OCI-LY1 (cell line): ENCODE measurements around the gene HEMGN.
"Not testable (repeated sequence)": the region's sequence is repeated elsewhere in the genome, so short reads cannot be mapped to it uniquely, and the experiment has no call there.

Experiments used
- H2AFZ ChIP-seq: fragments of 200-600 bp; sonication (generic), shearing (Covaris generic); 2 replicates; pipeline ENCODE4 v1.6.0; 2014; ENCODE audit warnings: antibody characterized with exemption, mild to moderate bottlenecking, low read length
- H3F3A ChIP-seq: fragments of 200-600 bp; sonication (generic), shearing (Covaris generic); 2 replicates; pipeline ENCODE4 v1.6.0; 2014; ENCODE audit warnings: mild to moderate bottlenecking, antibody characterized with exemption, low read length, moderate library complexity; ENCODE audit not compliant: insufficient read depth
- H3K27ac ChIP-seq: fragments of 200-600 bp; sonication (generic); 2 replicates; pipeline ENCODE4 v1.5.1; 2014; ENCODE audit warnings: low read length, mixed run types, mild to moderate bottlenecking, low read depth; ENCODE audit not compliant: poor library complexity, severe bottlenecking
- H3K27me3 ChIP-seq: fragments of 200-600 bp; sonication (generic); 2 replicates; pipeline ENCODE4 v1.6.0; 2014; ENCODE audit warnings: antibody characterized with exemption, mild to moderate bottlenecking, low read length, moderate library complexity; ENCODE audit not compliant: insufficient read depth
- H3K36me3 ChIP-seq: fragments of 200-600 bp; sonication (generic); 2 replicates; pipeline ENCODE4 v1.6.1; 2014; ENCODE audit warnings: mild to moderate bottlenecking, antibody characterized with exemption, low read length, moderate library complexity, mixed read lengths; ENCODE audit not compliant: insufficient read depth
- H3K4me1 ChIP-seq: fragments of 200-600 bp; sonication (generic); 2 replicates; pipeline ENCODE4 v1.5.1; 2014; ENCODE audit warnings: mild to moderate bottlenecking, low read length, moderate library complexity; ENCODE audit not compliant: insufficient read depth, severe bottlenecking
- H3K4me2 ChIP-seq: fragments of 200-600 bp; sonication (generic), shearing (Covaris generic); 2 replicates; pipeline ENCODE4 v1.6.1; 2014; ENCODE audit warnings: low read length
- H3K4me3 ChIP-seq: fragments of 200-600 bp; sonication (generic); 2 replicates; pipeline ENCODE4 v1.5.1; 2014; ENCODE audit warnings: low read length, low read depth, mild to moderate bottlenecking, mixed read lengths; ENCODE audit not compliant: poor library complexity, severe bottlenecking
- H3K79me2 ChIP-seq: fragments of 200-600 bp; shearing (Covaris generic); 2 replicates; pipeline ENCODE4 v1.6.1; 2016; ENCODE audit warnings: mixed run types, low read length, mixed read lengths; ENCODE audit not compliant: insufficient read depth
- H3K9ac ChIP-seq: fragments of 200-600 bp; sonication (generic), shearing (Covaris generic); 2 replicates; pipeline ENCODE4 v1.6.1; 2014; ENCODE audit warnings: mild to moderate bottlenecking, low read length, mixed read lengths
- H3K9me2 ChIP-seq: fragments of 200-600 bp; sonication (generic), shearing (Covaris generic); 2 replicates; pipeline ENCODE4 v1.6.1; 2014; ENCODE audit warnings: low read depth, mild to moderate bottlenecking, low read length, mixed read lengths
- H3K9me3 ChIP-seq: fragments of 200-600 bp; shearing (Covaris generic); 2 replicates; pipeline ENCODE4 v1.6.1; 2014; ENCODE audit warnings: low read length, mixed read lengths
- H4K20me1 ChIP-seq: fragments of 200-600 bp; sonication (generic), shearing (Covaris generic); 2 replicates; pipeline ENCODE4 v1.6.0; 2016; ENCODE audit warnings: mild to moderate bottlenecking, low read length; ENCODE audit not compliant: insufficient read depth
- CTCF ChIP-seq: fragments of 200-600 bp; sonication (generic), shearing (Covaris generic); IDR thresholded peaks from 2 replicates; pipeline ENCODE4 v1.5.1; 2017; ENCODE audit warnings: mild to moderate bottlenecking, antibody characterized with exemption, low read length, moderate library complexity, mixed read lengths
- EZH2 ChIP-seq: fragments of 200-600 bp; sonication (generic), shearing (Covaris generic); IDR thresholded peaks from 2 replicates; pipeline ENCODE4 v1.8.0; 2017; ENCODE audit warnings: borderline replicate concordance, mixed run types, mild to moderate bottlenecking, antibody characterized with exemption, low read length, moderate library complexity, mixed read lengths

HEMGN gene

GRCh38 chr9:97945470-97945869 is 7.5 kb upstream of the HEMGN start:
- H3K9ac ChIP-seq, H3K36me3 ChIP-seq, H2AFZ ChIP-seq, H3K4me2 ChIP-seq, H3K4me1 ChIP-seq, H3F3A ChIP-seq, H3K27ac ChIP-seq, H3K4me3 ChIP-seq, H3K27me3 ChIP-seq, H3K9me2 ChIP-seq, H3K79me2 ChIP-seq, H3K9me3 ChIP-seq, H4K20me1 ChIP-seq: not testable (repeated sequence)

GRCh38 chr9:97944612-97945011 is 6.6 kb upstream of the HEMGN start:
- Histone ChIP-seq H3K9ac (no peak overlapping the region), H3K9me2 (no peaks in the 10 kb centered on the region), H3K4me2 (no peak overlapping the region), H3K27ac (no peak overlapping the region), H2AFZ (no peak overlapping the region), H3K4me1 (no peaks in the 10 kb centered on the region), H3F3A (no peaks in the 10 kb centered on the region), H3K4me3 (no peak overlapping the region), H3K36me3 (no peaks in the 10 kb centered on the region), H4K20me1 (no peaks in the 10 kb centered on the region), H3K79me2 (no peaks in the 10 kb centered on the region), H3K27me3 (no peaks in the 10 kb centered on the region), H3K9me3 (no peaks in the 10 kb centered on the region)
- TF ChIP-seq CTCF (no peak), EZH2 (no peak)

- peaks cover 3% of the 10 kb centered on the region for H3K4me1 ChIP-seq
- no peak overlapping the region for H3K27ac ChIP-seq
- H3K79me2 ChIP-seq = no peaks in the 10 kb centered on the region
- H3K27me3 ChIP-seq = no peaks in the 10 kb centered on the region
- no peak overlapping the region for H2AFZ ChIP-seq
- no peak overlapping the region for H3K9ac ChIP-seq
- no peaks in the 10 kb centered on the region for H3K9me2 ChIP-seq
- no peaks in the 10 kb centered on the region for H3K36me3 ChIP-seq
- H3K4me2 ChIP-seq = no peak overlapping the region
- H3F3A ChIP-seq = no peaks in the 10 kb centered on the region
- no peak overlapping the region for H3K4me3 ChIP-seq
- H3K9me3 ChIP-seq = no peaks in the 10 kb centered on the region
- TF ChIP-seq EZH2 = no peak
- no peak for TF ChIP-seq CTCF
- H4K20me1 ChIP-seq = no peaks in the 10 kb centered on the region
These were observed 5.4 kb upstream of the HEMGN start for GRCh38 chr9:97943308-97943855.

GRCh38 chr9:97941323-97941722 is 3.4 kb upstream of the HEMGN start:
- Histone ChIP-seq H2AFZ (no peak overlapping the region), H3K9me2 (no peaks in the 10 kb centered on the region), H3K27ac (no peak overlapping the region), H3K79me2 (no peaks in the 10 kb centered on the region), H3K36me3 (no peaks in the 10 kb centered on the region), H3K27me3 (no peaks in the 10 kb centered on the region), H3K4me1 (peaks cover 6% of the 10 kb centered on the region), H3K4me2 (no peak overlapping the region), H3K9ac (no peak overlapping the region), H4K20me1 (no peaks in the 10 kb centered on the region), H3K9me3 (no peaks in the 10 kb centered on the region), H3F3A (no peaks in the 10 kb centered on the region), H3K4me3 (no peak overlapping the region)
- TF ChIP-seq EZH2 (no peak), CTCF (no peak)
